IMR-90 (cell line): ENCODE data around the gene DENND5A.

Experiments used
- MAZ ChIP-seq: IDR thresholded peaks from 2 replicates; pipeline ENCODE4 v1.6.1; 2012; ENCODE audit warnings: low read depth, mild to moderate bottlenecking, low read length, improper control_type of control experiment, moderate library complexity, borderline replicate concordance
- POLR2A ChIP-seq: IDR thresholded peaks from 2 replicates; pipeline ENCODE4 v1.6.1; 2012; ENCODE audit warnings: mild to moderate bottlenecking, low read depth, low read length
- RAD21 ChIP-seq: IDR thresholded peaks from 2 replicates; pipeline ENCODE4 v1.6.1; 2012; ENCODE audit warnings: low read length, improper control_type of control experiment
- RFX5 ChIP-seq: IDR thresholded peaks from 2 replicates; pipeline ENCODE4 v1.8.0; 2012; ENCODE audit warnings: low read depth, mild to moderate bottlenecking, low read length, moderate library complexity
- TF ChIP-seq, protein P1 (sequence below): conservative IDR thresholded peaks from 2 replicates; pipeline ENCODE4 v1.5.1; 2012; ENCODE audit warnings: mild to moderate bottlenecking, low read depth, low read length, improper control_type of control experiment
- TF ChIP-seq, protein P2 (sequence below): fragments of 150-350 bp; IDR thresholded peaks from 2 replicates; pipeline ENCODE4 v1.6.1; 2016; ENCODE audit warnings: low read depth, mild to moderate bottlenecking, low read length, moderate library complexity, borderline replicate concordance

DNA sequence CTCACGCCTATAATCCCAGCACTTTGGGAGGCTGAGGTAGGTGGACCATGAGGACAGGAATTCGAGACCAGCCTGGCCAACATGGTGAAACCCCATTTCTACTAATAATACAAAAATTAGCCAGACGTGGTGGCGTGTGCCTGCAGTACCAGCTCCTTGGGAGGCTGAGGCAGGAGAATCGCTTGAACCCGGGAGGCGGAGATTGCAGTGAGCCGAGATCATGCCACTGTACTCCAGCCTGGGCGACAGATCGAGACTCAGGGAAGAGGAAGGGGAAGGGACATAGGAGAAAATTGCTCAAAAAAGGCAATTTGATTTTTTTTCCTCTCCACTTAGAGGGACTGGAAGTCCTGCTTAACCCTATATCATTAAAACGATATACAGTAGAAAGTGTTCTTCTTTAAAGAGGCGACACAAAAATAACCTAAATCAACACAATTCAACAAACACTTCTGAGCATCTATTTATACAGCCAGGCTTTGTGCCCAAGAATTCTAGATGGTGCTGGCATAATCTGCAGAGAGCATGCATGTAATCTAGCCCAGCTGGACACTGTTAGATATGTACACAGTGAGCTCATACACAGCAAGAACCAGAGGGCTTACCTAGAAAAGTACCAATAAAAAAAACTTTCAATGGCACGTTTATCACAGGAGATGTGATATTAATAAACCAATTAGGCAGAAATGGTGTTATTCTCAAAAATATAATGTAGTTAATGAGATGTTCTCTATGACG lies 20.9 kb upstream of the DENND5A start:
- TF ChIP-seq, protein P1, sequence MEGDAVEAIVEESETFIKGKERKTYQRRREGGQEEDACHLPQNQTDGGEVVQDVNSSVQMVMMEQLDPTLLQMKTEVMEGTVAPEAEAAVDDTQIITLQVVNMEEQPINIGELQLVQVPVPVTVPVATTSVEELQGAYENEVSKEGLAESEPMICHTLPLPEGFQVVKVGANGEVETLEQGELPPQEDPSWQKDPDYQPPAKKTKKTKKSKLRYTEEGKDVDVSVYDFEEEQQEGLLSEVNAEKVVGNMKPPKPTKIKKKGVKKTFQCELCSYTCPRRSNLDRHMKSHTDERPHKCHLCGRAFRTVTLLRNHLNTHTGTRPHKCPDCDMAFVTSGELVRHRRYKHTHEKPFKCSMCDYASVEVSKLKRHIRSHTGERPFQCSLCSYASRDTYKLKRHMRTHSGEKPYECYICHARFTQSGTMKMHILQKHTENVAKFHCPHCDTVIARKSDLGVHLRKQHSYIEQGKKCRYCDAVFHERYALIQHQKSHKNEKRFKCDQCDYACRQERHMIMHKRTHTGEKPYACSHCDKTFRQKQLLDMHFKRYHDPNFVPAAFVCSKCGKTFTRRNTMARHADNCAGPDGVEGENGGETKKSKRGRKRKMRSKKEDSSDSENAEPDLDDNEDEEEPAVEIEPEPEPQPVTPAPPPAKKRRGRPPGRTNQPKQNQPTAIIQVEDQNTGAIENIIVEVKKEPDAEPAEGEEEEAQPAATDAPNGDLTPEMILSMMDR = no peak
- TF ChIP-seq, protein P2, sequence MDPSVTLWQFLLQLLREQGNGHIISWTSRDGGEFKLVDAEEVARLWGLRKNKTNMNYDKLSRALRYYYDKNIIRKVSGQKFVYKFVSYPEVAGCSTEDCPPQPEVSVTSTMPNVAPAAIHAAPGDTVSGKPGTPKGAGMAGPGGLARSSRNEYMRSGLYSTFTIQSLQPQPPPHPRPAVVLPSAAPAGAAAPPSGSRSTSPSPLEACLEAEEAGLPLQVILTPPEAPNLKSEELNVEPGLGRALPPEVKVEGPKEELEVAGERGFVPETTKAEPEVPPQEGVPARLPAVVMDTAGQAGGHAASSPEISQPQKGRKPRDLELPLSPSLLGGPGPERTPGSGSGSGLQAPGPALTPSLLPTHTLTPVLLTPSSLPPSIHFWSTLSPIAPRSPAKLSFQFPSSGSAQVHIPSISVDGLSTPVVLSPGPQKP = no peak
- TF ChIP-seq POLR2A = no peak
- TF ChIP-seq RAD21 = no peak
- no peak for TF ChIP-seq MAZ
- no peak for TF ChIP-seq RFX5
